Osteocyte (in vitro differentiated cells): ENCODE measurements around the gene SNTB2. TPM values are rescaled to one million over a fixed set of nuclear protein-coding genes. Genes with fewer than 3 reads are reported as not detected.

Experiments used
- DNase-seq: peaks from one replicate; pipeline ENCODE4 v3.0.0; 2021; ENCODE audit warnings: mixed read lengths; ENCODE audit not compliant: unreplicated experiment; ENCODE audit errors: extremely low spot score
- H3K27ac Mint-ChIP-seq: one replicate; pipeline ENCODE4 v1.8.0; 2021; ENCODE audit warnings: mild to moderate bottlenecking, mixed read lengths; ENCODE audit not compliant: unreplicated experiment
- H3K27me3 Mint-ChIP-seq: one replicate; pipeline ENCODE4 v1.8.0; 2021; ENCODE audit warnings: mixed read lengths; ENCODE audit not compliant: unreplicated experiment
- H3K36me3 Mint-ChIP-seq: one replicate; pipeline ENCODE4 v1.8.0; 2021; ENCODE audit warnings: mixed read lengths; ENCODE audit not compliant: unreplicated experiment
- H3K4me1 Mint-ChIP-seq: one replicate; pipeline ENCODE4 v1.8.0; 2021; ENCODE audit warnings: mixed read lengths; ENCODE audit not compliant: unreplicated experiment
- H3K4me3 Mint-ChIP-seq: one replicate; pipeline ENCODE4 v1.8.0; 2021; ENCODE audit warnings: mild to moderate bottlenecking, moderate library complexity, mixed read lengths; ENCODE audit not compliant: unreplicated experiment
- H3K9me3 Mint-ChIP-seq: one replicate; pipeline ENCODE4 v1.8.0; 2021; ENCODE audit warnings: mixed read lengths; ENCODE audit not compliant: unreplicated experiment
- CTCF ChIP-seq: fragments of 200-600 bp; sonication (generic); IDR thresholded peaks from 2 replicates; pipeline ENCODE4 v1.5.0; 2021; ENCODE audit warnings: antibody characterized with exemption, mild to moderate bottlenecking, moderate library complexity
- total RNA-seq: library from RNA; stranded (reverse); gene quantifications from 2 replicates; pipeline ENCODE4 v1.2.1, GENCODE V29; 2021

The SNTB2 gene
- total RNA-seq, 1 donor from 2014 or later: 39.6 TPM

GRCh38 chr16:69190046-69190588, 3.2 kb downstream of the SNTB2 start:
- Mint-ChIP-seq H3K27ac (peak overlapping the region; percentile 39), H3K4me1 (peaks cover 61% of the 10 kb centered on the region), H3K9me3 (no peaks in the 10 kb centered on the region), H3K4me3 (no peak overlapping the region), H3K36me3 (peaks cover 4% of the 10 kb centered on the region), H3K27me3 (no peaks in the 10 kb centered on the region)
- no peak for DNase-seq
- no peak for TF ChIP-seq CTCF

GRCh38 chr16:69190598-69190997, 3.6 kb downstream of the SNTB2 start:
- Mint-ChIP-seq H3K9me3 (no peaks in the 10 kb centered on the region), H3K27ac (no peak overlapping the region), H3K27me3 (no peaks in the 10 kb centered on the region), H3K4me1 (peaks cover 65% of the 10 kb centered on the region), H3K4me3 (no peak overlapping the region), H3K36me3 (peaks cover 4% of the 10 kb centered on the region)
- DNase-seq: no peak
- no peak for TF ChIP-seq CTCF

- H3K9me3 Mint-ChIP-seq: no peaks in the 10 kb centered on the region
- H3K4me3 Mint-ChIP-seq: no peak overlapping the region
- H3K27ac Mint-ChIP-seq: no peak overlapping the region
- peaks cover 68% of the 10 kb centered on the region for H3K4me1 Mint-ChIP-seq
- H3K27me3 Mint-ChIP-seq: no peaks in the 10 kb centered on the region
- peaks cover 4% of the 10 kb centered on the region for H3K36me3 Mint-ChIP-seq
- no peak for DNase-seq
- no peak for TF ChIP-seq CTCF
Measured at GRCh38 chr16:69191136-69191535, 4.2 kb downstream of the SNTB2 start.

GRCh38 chr16:69193855-69194254, 6.9 kb downstream of the SNTB2 start:
- no peak for DNase-seq
- no peaks in the 10 kb centered on the region for H3K27me3 Mint-ChIP-seq
- H3K4me1 Mint-ChIP-seq: peaks cover 76% of the 10 kb centered on the region
- peak overlapping the region; percentile 69 for H3K27ac Mint-ChIP-seq
- H3K4me3 Mint-ChIP-seq: no peak overlapping the region
- no peak for TF ChIP-seq CTCF
- H3K9me3 Mint-ChIP-seq: no peaks in the 10 kb centered on the region
- peaks cover 4% of the 10 kb centered on the region for H3K36me3 Mint-ChIP-seq

GRCh38 chr16:69194488-69194887, 7.5 kb downstream of the SNTB2 start:
- TF ChIP-seq CTCF: no peak
- Mint-ChIP-seq H3K27ac (peak overlapping the region; percentile 31), H3K27me3 (no peaks in the 10 kb centered on the region), H3K9me3 (no peaks in the 10 kb centered on the region), H3K4me3 (no peak overlapping the region), H3K36me3 (peaks cover 4% of the 10 kb centered on the region), H3K4me1 (peaks cover 71% of the 10 kb centered on the region)
- DNase-seq: no peak
